HG03575 (cell line): ENCODE measurements around the gene ESAM.
"Not testable (repeated sequence)": the region's sequence is repeated elsewhere in the genome, so short reads cannot be mapped to it uniquely, and the experiment has no call there.

Experiments used
- ATAC-seq: cut with Tn5 transposase; IDR thresholded peaks from one replicate; pipeline ENCODE4 v1.9.1; 2021; ENCODE audit not compliant: unreplicated experiment, insufficient number of reproducible peaks, low FRiP score; ENCODE audit errors: extremely low read depth

ESAM gene

DNA sequence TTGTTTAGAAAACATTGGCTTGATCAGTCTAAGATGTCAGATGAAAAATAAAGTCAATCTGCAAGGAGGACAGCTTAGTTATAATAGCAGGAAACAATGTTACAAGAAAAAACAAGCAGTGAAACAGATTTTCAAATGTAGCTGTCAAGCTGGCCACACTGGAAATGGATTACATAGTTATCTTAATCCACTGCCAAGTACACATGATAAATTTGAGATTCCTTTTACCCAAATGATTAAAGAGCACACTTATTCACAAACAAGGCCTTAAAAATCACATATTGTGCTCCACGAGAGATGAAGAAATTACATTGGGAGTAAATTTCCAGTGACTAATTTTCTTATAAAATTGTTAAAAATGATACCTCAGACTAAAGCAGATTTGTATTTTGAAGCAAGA, 17.5 kb upstream of the ESAM start:
- no peak for ATAC-seq

GRCh38 chr11:124778281-124778680, 16.2 kb upstream of the ESAM start:
- ATAC-seq = no peak

DNA sequence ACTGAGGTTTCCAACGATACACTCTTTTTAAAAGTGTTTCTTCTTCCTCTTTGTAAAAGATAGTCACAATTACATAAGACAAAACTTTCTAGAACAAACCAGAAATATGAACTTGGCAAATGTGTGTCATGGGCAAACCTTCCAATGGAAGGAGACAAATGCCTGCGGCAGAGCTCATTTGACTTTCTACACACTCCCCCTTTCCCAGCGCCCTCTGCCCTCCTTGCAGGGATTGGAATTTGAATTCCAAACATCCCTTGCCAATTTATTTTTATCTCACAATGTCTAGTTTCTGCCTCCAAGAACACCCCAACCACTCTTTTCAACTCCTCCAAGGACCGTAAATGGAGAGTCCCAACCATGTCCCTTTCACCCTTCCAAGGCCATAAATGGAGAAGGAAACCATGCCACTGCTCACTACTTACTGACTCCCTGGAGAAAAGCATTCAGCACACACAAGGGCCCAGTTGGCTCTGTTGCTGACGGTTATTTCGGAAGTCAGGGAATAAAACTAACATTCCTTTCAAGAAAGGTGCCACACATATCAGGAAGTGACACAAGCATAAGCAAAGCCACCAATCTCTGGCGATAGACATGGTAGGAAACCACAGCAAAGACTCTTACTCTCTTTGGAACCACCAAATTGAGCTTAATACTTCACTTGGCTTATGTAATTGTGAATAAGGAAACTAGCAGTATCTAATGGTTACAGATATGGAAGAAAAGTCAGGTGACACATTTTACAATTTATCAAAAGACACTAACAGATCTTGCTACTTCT, 15.0 kb upstream of the ESAM start:
- no peak for ATAC-seq

GRCh38 chr11:124770959-124771358, 8.9 kb upstream of the ESAM start:
- ATAC-seq = not testable (repeated sequence)

- ATAC-seq = no peak
Observed at GRCh38 chr11:124769806-124770774, 8.0 kb upstream of the ESAM start.

- ATAC-seq = no peak
Observed at GRCh38 chr11:124768914-124769313, 6.8 kb upstream of the ESAM start.

DNA sequence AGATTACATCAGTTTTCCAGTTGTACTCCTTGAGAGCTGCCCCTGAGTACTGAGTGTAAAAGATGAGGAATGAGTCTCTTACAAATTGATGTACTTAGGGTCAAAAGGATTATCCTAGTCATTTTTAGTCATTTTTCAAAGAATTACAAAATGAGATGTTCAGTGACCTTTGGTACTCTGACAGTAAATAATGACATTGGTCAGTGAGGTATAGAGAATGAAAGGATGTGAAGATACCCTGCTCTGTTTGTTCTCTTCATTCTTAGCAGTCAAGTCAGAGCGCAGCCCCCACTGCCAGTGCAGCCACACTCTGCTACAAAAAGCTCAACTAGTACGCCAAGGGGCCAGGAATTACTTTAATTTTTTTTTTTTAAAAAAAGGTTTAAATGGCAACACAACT, 4.1 kb upstream of the ESAM start:
- no peak for ATAC-seq

DNA sequence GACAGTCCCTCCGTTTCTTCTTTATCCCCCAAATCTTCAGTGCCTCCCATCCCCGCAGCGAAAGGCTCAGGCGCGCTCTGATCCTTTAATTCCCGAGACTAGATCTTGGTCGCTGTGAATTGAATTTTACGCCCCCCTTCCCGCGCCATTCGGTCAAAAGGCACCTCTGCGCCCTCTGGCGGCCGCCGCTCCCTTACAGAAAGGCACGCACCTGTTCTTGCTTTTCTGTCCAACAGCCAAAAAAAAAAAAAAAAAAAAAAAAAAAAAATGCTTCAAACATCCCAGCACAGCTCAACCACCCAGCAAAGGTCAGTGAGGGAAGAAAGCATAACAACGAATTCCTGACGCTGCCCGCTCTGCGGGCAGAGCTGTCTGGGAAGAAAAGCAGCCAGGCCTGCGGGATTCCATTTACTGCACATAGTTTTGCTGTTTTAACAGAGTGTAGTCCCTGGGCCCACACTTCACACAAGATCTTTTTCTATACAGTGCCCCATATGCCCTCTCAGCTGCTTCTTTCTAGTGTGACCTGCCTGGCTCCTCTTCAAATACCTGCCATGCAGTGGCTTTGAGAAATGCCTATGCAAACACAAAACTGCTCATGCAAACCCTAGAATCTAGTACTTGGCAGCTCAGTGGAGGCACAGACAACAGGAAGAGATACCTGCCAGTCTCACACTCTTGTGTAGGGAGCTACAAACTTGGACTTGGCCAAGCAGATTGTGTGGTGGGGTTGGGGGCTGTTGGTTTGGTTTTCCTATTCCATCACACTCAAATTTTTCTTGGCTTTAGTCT, 1.3 kb upstream of the ESAM start:
- ATAC-seq = no peak

GRCh38 chr11:124762624-124763155, 600 bp upstream of the ESAM start:
- ATAC-seq = no peak

GRCh38 chr11:124761301-124762104, 587 bp downstream of the ESAM start:
- ATAC-seq = no peak

DNA sequence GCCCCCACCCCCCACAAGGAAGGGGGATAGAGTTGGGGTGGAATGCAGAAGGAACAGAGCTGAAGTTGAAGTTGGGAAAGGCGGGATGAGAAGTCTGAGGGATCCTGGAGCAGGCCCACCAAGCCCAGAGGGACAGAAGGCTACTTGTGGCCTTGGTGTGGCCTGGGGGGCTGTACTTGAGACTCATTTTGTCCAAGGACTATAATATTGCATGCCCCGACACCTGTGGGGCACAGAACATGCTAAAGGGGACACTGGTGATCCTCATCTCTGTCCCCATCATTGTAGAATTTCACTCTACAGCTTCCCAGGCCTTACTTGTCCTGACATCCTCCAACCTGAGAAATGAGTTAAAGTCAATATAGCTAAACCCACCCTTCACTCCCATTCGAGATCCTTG, 1.3 kb downstream of the ESAM start:
- ATAC-seq = no peak

DNA sequence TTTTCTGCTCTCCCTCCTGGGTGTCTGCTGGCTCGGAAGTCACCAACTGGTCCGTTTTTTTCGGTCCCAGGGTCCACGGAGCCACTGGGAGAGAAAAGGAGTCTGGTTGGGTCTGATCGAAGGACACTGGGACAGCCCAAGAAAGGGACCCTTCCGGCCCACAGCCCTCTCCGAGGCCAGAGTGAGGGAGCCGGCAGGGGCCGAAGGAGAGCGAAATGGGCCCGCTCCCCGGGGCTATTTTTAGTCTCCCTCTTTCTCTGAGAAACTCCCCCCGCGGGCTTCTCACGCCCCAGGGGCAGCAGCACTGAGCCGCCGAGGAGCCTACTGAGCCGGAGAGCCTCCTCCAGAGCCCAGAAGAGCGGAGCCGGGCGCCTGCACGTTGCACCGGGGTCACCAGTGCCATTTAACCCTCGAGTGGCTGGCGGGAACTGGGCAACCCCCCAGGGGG, 1.9 kb downstream of the ESAM start:
- ATAC-seq = no peak

DNA sequence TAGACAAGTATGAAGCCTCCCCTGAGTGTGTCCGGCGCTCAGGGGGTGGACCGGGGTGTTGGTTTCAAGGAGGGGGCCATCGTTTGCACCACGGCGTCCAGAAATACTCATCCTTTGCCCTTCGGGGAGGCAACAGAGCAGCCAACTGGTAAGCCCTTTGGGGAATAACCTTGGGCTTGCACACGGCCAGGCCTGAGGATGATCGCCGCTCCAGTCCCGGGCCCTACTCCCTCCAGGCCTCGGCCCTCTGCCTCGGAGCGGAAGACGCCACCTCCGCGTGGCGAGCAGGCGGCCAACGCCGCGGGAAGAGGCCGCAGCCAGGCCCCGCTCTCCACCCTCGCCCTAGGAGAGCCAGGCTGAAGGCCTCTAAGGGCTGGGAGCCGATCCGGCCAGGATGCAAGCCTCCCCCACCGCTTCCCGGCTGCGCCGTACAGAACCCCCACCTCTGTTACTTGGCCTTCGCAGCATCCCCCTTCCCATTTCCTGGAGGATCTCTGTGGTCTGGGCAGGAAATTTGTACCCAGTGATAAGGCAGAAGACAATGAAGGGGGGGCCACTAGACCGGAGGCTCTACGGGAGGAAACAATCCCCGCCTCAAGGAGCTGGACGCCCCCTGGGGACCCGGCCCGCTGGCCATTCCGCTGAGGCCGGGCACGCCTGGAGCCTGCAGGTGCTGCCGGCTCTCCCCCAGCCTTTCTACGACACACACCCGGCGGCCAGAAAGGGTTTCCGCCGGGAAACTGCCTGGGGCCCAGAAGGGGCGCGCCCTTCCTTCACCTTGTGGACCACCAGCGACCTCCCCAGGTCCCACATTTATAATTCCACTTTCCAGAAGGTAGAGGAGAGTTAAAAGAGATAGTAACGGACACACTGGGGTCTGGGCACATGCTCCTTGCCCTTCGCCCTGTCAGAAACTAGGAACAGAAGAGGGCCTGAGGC, 2.6 kb downstream of the ESAM start:
- ATAC-seq = no peak

GRCh38 chr11:124758355-124759265, 3.5 kb downstream of the ESAM start:
- ATAC-seq = no peak

GRCh38 chr11:124757320-124757719, 4.8 kb downstream of the ESAM start:
- no peak for ATAC-seq

DNA sequence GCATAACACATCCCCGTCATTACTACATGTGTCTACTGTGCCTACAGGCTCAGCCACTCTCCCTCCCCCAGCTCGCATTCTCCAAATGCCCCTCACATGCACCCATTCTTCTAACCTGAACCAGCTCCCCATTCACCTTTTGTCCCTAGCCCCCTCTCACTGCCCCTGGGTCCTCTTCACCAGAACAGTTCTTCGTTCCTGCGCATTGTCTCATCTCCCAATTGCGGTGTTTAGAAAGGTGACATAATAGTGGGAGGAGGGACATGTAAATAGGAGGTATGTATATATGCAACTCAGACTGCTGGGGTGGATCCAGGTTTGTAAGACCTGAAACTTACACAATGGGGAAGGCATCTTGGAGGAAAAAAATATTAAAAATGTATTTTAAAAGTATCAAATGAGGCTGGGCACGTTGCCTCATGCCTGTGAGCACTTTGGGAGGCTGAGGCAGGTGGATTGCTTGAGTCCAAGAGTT, 5.3 kb downstream of the ESAM start:
- no peak for ATAC-seq
